SK-N-SH (cell line): Measurements from ENCODE around the gene RAB6D.
"Not testable (repeated sequence)": the region's sequence is repeated elsewhere in the genome, so short reads cannot be mapped to it uniquely, and the experiment has no call there.

ENCODE experiments used
- CHD2 ChIP-seq: fragments of 150-350 bp; IDR thresholded peaks from 2 replicates; pipeline ENCODE4 v1.6.1; 2018; ENCODE audit warnings: low read length; ENCODE audit not compliant: partially characterized antibody
- CTCF ChIP-seq: fragments of 200-600 bp; sonication (generic); IDR thresholded peaks from 2 replicates; pipeline ENCODE4 v1.6.1; 2017; ENCODE audit warnings: antibody characterized with exemption, mild to moderate bottlenecking, moderate library complexity
- EP300 ChIP-seq, 2 experiments: IDR thresholded peaks; 2 replicates each; pipeline versions ENCODE4 v1.4.0 to v1.6.1; 2012; ENCODE audit warnings: borderline replicate concordance in 1 of 2, low read depth in 1 of 2, low read length in 1 of 2
- EZH2phosphoT487 ChIP-seq: fragments of 200-600 bp; sonication (generic); IDR thresholded peaks from 2 replicates; pipeline ENCODE4 v1.6.1; 2017; ENCODE audit warnings: low read depth, mixed run types, mild to moderate bottlenecking, antibody characterized with exemption, moderate library complexity, borderline replicate concordance
- FOXJ3 ChIP-seq: sonication (generic); formaldehyde crosslinking; IDR thresholded peaks from 2 replicates; pipeline ENCODE4 v1.5.1; 2020; ENCODE audit warnings: mild to moderate bottlenecking, missing genetic modification reagents
- GABPA ChIP-seq: IDR thresholded peaks from 2 replicates; pipeline ENCODE4 v1.4.0; 2012; ENCODE audit warnings: low read depth, mild to moderate bottlenecking
- JUND ChIP-seq: IDR thresholded peaks from 2 replicates; pipeline ENCODE4 v1.4.0; 2012
- NFIC ChIP-seq: IDR thresholded peaks from 2 replicates; pipeline ENCODE4 v1.4.0; 2012; ENCODE audit warnings: borderline replicate concordance
- POLR2AphosphoS5 ChIP-seq: IDR thresholded peaks from 2 replicates; pipeline ENCODE4 v1.6.1; 2012; ENCODE audit warnings: low read depth, low read length
- REST ChIP-seq: IDR thresholded peaks from 2 replicates; pipeline ENCODE4 v1.6.1; 2012; ENCODE audit warnings: mild to moderate bottlenecking, low read depth, low read length, moderate library complexity
- YY1 ChIP-seq: IDR thresholded peaks from 2 replicates; pipeline ENCODE4 v1.4.0; 2012; ENCODE audit warnings: low read depth, mild to moderate bottlenecking
- TF ChIP-seq, protein P1 (sequence below): IDR thresholded peaks from 2 replicates; pipeline ENCODE4 v1.4.0; 2012; ENCODE audit warnings: low read depth, borderline replicate concordance

- TF ChIP-seq EZH2phosphoT487; CTCF; GABPA; REST; NFIC; JUND; FOXJ3 (CRISPR knock-in tag); POLR2AphosphoS5; YY1; EP300 (IDR thresholded peaks at IDR 0.05; ENCODE audit: borderline replicate concordance in 1 of 2, low read depth in 1 of 2, low read length in 1 of 2); CHD2: not testable (repeated sequence)
- TF ChIP-seq, protein P1, sequence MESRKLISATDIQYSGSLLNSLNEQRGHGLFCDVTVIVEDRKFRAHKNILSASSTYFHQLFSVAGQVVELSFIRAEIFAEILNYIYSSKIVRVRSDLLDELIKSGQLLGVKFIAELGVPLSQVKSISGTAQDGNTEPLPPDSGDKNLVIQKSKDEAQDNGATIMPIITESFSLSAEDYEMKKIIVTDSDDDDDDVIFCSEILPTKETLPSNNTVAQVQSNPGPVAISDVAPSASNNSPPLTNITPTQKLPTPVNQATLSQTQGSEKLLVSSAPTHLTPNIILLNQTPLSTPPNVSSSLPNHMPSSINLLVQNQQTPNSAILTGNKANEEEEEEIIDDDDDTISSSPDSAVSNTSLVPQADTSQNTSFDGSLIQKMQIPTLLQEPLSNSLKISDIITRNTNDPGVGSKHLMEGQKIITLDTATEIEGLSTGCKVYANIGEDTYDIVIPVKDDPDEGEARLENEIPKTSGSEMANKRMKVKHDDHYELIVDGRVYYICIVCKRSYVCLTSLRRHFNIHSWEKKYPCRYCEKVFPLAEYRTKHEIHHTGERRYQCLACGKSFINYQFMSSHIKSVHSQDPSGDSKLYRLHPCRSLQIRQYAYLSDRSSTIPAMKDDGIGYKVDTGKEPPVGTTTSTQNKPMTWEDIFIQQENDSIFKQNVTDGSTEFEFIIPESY = not testable (repeated sequence)
Measured at GRCh38 chr2:131396209-131396608, 32.2 kb upstream of the RAB6D start.
